SK-N-SH treated with all-trans-retinoic acid at 6 μM for 48 hours (cell line): Measurements from ENCODE around the gene ENTREP3.

Experiments used
- ATAC-seq: fragments of 200-7000 bp; cut with Tn5 transposase; 3 replicates; pipeline ENCODE4 v1.9.1; 2020; ENCODE audit warnings: mild to moderate bottlenecking, moderate library complexity
- CREB5 ChIP-seq: fragments of 250-450 bp; sonication (Bioruptor Pico); IDR thresholded peaks from 2 replicates; pipeline ENCODE4 v1.5.1; 2020; ENCODE audit warnings: low read depth, mild to moderate bottlenecking, moderate library complexity
- CSDC2 ChIP-seq: fragments of 250-450 bp; sonication (Bioruptor Pico); IDR thresholded peaks from 2 replicates; pipeline ENCODE4 v1.5.0; 2020; ENCODE audit warnings: mild to moderate bottlenecking, moderate library complexity
- ESRRG ChIP-seq: fragments of 250-450 bp; sonication (Bioruptor Pico); IDR thresholded peaks from 2 replicates; pipeline ENCODE4 v1.6.1; 2021; ENCODE audit warnings: mild to moderate bottlenecking
- GLIS3 ChIP-seq: fragments of 250-450 bp; sonication (Bioruptor Pico); IDR thresholded peaks from 2 replicates; pipeline ENCODE4 v1.5.0; 2020; ENCODE audit warnings: mild to moderate bottlenecking, moderate library complexity
- ISL1 ChIP-seq: fragments of 250-450 bp; sonication (Bioruptor Pico); IDR thresholded peaks from 2 replicates; pipeline ENCODE4 v2.1.2; 2022; ENCODE audit warnings: mild to moderate bottlenecking, moderate library complexity
- OSR1 ChIP-seq: fragments of 250-450 bp; sonication (Bioruptor Pico); IDR thresholded peaks from 2 replicates; pipeline ENCODE4 v1.8.0; 2022; ENCODE audit warnings: moderate library complexity, mild to moderate bottlenecking, inconsistent platforms
- PATZ1 ChIP-seq: fragments of 250-450 bp; sonication (Bioruptor Pico); IDR thresholded peaks from 2 replicates; pipeline ENCODE4 v1.8.0; 2020; ENCODE audit warnings: mild to moderate bottlenecking, moderate library complexity, borderline replicate concordance
- PPARA ChIP-seq: fragments of 250-450 bp; sonication (Bioruptor Pico); IDR thresholded peaks from 2 replicates; pipeline ENCODE4 v1.5.0; 2020; ENCODE audit warnings: mild to moderate bottlenecking, borderline replicate concordance
- RARB ChIP-seq: fragments of 250-450 bp; sonication (Bioruptor Pico); IDR thresholded peaks from 2 replicates; pipeline ENCODE4 v1.8.0; 2021; ENCODE audit warnings: mild to moderate bottlenecking, moderate library complexity
- TCF4 ChIP-seq: fragments of 250-450 bp; sonication (Bioruptor Pico); IDR thresholded peaks from 2 replicates; pipeline ENCODE4 v1.8.0; 2021; ENCODE audit warnings: mild to moderate bottlenecking, moderate library complexity, borderline replicate concordance
- TOX ChIP-seq: fragments of 250-450 bp; sonication (Bioruptor Pico); IDR thresholded peaks from 2 replicates; pipeline ENCODE4 v1.8.0; 2021; ENCODE audit warnings: mild to moderate bottlenecking, moderate library complexity, borderline replicate concordance
- ZC3H10 ChIP-seq: fragments of 250-450 bp; sonication (Bioruptor Pico); IDR thresholded peaks from 2 replicates; pipeline ENCODE4 v1.5.1; 2021; ENCODE audit warnings: mild to moderate bottlenecking, moderate library complexity
- ZFP3 ChIP-seq: fragments of 250-450 bp; sonication (Bioruptor Pico); IDR thresholded peaks from 2 replicates; pipeline ENCODE4 v1.5.0; 2020; ENCODE audit warnings: mild to moderate bottlenecking, moderate library complexity
- ZFP30 ChIP-seq: fragments of 450-650 bp; formaldehyde crosslinking; IDR thresholded peaks from 2 replicates; pipeline ENCODE4 v1.5.0; 2022; ENCODE audit warnings: mild to moderate bottlenecking, moderate library complexity
- ZNF70 ChIP-seq: fragments of 450-650 bp; formaldehyde crosslinking; IDR thresholded peaks from 2 replicates; pipeline ENCODE4 v1.5.0; 2020; ENCODE audit warnings: mild to moderate bottlenecking, moderate library complexity
- ZNF8 ChIP-seq: fragments of 450-650 bp; formaldehyde crosslinking; IDR thresholded peaks from 2 replicates; pipeline ENCODE4 v1.5.0; 2020; ENCODE audit warnings: mild to moderate bottlenecking, moderate library complexity
- TF ChIP-seq, protein P1 (sequence below): fragments of 250-450 bp; sonication (Bioruptor Pico); IDR thresholded peaks from 2 replicates; pipeline ENCODE4 v1.8.0; 2021; ENCODE audit warnings: low read depth, mild to moderate bottlenecking, moderate library complexity, borderline replicate concordance
- TF ChIP-seq, protein P2 (sequence below): fragments of 250-450 bp; sonication (Bioruptor Pico); IDR thresholded peaks from 2 replicates; pipeline ENCODE4 v1.5.0; 2020; ENCODE audit warnings: mild to moderate bottlenecking, moderate library complexity

Gene ENTREP3

DNA sequence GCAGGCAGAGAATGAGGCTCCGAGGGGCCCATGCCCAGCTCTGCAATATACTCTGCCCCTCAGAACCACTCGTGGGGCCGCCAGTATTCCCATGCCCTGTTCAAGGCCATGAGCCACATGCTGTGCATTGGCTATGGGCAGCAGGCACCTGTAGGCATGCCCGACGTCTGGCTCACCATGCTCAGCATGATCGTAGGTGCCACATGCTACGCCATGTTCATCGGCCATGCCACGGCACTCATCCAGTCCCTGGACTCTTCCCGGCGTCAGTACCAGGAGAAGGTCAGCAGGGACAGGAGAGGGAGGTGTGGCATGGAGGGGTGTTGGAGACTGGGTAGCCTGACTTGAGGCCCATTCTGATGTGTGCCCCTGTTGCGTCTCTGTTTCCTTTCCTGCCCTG lies 29.2 kb upstream of the ENTREP3 start:
- TF ChIP-seq CSDC2 (CRISPR knock-in tag): no peak
- TF ChIP-seq PPARA (CRISPR knock-in tag): no peak
- TF ChIP-seq, protein P1, sequence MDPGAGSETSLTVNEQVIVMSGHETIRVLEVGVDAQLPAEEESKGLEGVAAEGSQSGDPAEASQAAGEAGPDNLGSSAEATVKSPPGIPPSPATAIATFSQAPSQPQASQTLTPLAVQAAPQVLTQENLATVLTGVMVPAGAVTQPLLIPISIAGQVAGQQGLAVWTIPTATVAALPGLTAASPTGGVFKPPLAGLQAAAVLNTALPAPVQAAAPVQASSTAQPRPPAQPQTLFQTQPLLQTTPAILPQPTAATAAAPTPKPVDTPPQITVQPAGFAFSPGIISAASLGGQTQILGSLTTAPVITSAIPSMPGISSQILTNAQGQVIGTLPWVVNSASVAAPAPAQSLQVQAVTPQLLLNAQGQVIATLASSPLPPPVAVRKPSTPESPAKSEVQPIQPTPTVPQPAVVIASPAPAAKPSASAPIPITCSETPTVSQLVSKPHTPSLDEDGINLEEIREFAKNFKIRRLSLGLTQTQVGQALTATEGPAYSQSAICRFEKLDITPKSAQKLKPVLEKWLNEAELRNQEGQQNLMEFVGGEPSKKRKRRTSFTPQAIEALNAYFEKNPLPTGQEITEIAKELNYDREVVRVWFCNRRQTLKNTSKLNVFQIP: no peak
- no peak for TF ChIP-seq OSR1 (CRISPR knock-in tag)
- TF ChIP-seq GLIS3 (CRISPR knock-in tag): no peak
- TF ChIP-seq CREB5 (CRISPR knock-in tag): no peak
- TF ChIP-seq, protein P2, sequence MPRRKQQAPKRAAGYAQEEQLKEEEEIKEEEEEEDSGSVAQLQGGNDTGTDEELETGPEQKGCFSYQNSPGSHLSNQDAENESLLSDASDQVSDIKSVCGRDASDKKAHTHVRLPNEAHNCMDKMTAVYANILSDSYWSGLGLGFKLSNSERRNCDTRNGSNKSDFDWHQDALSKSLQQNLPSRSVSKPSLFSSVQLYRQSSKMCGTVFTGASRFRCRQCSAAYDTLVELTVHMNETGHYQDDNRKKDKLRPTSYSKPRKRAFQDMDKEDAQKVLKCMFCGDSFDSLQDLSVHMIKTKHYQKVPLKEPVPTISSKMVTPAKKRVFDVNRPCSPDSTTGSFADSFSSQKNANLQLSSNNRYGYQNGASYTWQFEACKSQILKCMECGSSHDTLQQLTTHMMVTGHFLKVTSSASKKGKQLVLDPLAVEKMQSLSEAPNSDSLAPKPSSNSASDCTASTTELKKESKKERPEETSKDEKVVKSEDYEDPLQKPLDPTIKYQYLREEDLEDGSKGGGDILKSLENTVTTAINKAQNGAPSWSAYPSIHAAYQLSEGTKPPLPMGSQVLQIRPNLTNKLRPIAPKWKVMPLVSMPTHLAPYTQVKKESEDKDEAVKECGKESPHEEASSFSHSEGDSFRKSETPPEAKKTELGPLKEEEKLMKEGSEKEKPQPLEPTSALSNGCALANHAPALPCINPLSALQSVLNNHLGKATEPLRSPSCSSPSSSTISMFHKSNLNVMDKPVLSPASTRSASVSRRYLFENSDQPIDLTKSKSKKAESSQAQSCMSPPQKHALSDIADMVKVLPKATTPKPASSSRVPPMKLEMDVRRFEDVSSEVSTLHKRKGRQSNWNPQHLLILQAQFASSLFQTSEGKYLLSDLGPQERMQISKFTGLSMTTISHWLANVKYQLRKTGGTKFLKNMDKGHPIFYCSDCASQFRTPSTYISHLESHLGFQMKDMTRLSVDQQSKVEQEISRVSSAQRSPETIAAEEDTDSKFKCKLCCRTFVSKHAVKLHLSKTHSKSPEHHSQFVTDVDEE: no peak
- TF ChIP-seq ZFP30 (CRISPR knock-in tag): no peak
- no peak for TF ChIP-seq TOX (CRISPR knock-in tag)
- no peak for TF ChIP-seq ZNF70 (CRISPR knock-in tag)
- no peak for TF ChIP-seq ZC3H10
- no peak for TF ChIP-seq RARB (CRISPR knock-in tag)
- TF ChIP-seq ESRRG (CRISPR knock-in tag): no peak
- no peak for TF ChIP-seq PATZ1 (CRISPR knock-in tag)
- TF ChIP-seq ZFP3: no peak
- ATAC-seq: no peak

DNA sequence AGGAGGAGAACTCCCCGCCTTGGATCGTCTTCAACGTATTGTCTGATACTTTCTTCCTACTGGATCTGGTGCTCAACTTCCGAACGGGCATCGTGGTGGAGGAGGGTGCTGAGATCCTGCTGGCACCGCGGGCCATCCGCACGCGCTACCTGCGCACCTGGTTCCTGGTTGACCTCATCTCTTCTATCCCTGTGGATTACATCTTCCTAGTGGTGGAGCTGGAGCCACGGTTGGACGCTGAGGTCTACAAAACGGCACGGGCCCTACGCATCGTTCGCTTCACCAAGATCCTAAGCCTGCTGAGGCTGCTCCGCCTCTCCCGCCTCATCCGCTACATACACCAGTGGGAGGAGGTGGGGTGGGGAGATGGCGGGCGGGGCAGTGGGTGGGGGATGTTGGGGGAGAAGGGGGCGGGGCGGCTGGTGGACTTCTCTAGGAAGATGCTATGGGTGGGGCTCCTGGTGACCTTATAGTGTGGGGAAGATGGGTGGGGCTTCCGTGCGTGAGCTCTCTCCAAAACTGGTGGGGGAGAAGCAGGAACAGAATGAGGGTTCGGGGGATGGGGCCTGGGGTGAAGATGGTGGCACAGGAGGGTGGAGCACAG lies 27.3 kb upstream of the ENTREP3 start:
- no peak for ATAC-seq

DNA sequence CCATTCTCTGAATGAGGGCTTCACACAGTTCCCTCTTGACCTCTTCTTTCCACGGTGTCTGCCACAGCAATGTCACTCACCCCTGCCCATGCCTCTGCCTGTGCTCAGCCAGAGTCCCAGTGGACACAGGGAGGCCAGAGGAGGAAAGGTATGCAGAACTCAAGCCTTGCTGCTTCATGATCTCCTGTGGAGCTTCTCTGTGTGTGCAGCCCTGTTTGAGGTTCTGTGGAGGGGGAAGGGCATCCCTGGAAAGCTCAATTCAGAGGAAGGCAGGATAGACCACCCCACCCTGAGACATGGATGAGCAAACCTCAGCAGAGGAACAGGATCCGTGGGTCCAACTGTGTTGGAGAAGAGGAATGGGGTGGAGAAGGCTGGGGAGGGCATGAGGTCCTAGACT lies 24.0 kb upstream of the ENTREP3 start:
- ATAC-seq: no peak
- TF ChIP-seq ZNF70 (CRISPR knock-in tag): no peak
- TF ChIP-seq ISL1 (CRISPR knock-in tag): no peak
- TF ChIP-seq ZFP30 (CRISPR knock-in tag): no peak
- TF ChIP-seq ZC3H10: no peak
- no peak for TF ChIP-seq CREB5 (CRISPR knock-in tag)
- no peak for TF ChIP-seq OSR1 (CRISPR knock-in tag)
- no peak for TF ChIP-seq PATZ1 (CRISPR knock-in tag)
- TF ChIP-seq GLIS3 (CRISPR knock-in tag): no peak
- TF ChIP-seq, all 23 proteins: peak for 0

More for the DNA sequence above, 27.3 kb upstream of the ENTREP3 start:
- TF ChIP-seq ISL1 (CRISPR knock-in tag): no peak

GRCh38 chr1:155278689-155279160 lies 23.4 kb upstream of the ENTREP3 start:
- ATAC-seq: no peak
- no peak for TF ChIP-seq CREB5 (CRISPR knock-in tag)
- no peak for TF ChIP-seq TCF4 (CRISPR knock-in tag)
- no peak for TF ChIP-seq ZNF8 (CRISPR knock-in tag)
- TF ChIP-seq, all 23 proteins: peak for 0
